Spleen (tissue), 7 donors: Measurements from ENCODE around the gene TRABD2B.

Experiments
- CTCF ChIP-seq, 11 experiments: fragments of 200-600 bp in 7 of 11; fragments of 450-650 bp in 4 of 11; sonication (generic) in 4 of 11; IDR thresholded peaks in 8 of 11; conservative IDR thresholded peaks in 3 of 11; 1 replicate in 7 of 11; 2 replicates in 4 of 11; pipeline versions ENCODE4 v1.4.0 to v1.8.0; 2016 to 2021; ENCODE audit warnings: antibody characterized with exemption in 11 of 11, inconsistent platforms in 4 of 11, mild to moderate bottlenecking in 1 of 11
- POLR2A ChIP-seq, 3 donors: fragments of 450-650 bp; IDR thresholded peaks; one replicate each; pipeline ENCODE4 v1.5.1; 2017; ENCODE audit warnings: antibody characterized with exemption in 3 of 3, mild to moderate bottlenecking in 1 of 3
- POLR2AphosphoS5 ChIP-seq, 3 donors: sonication (generic); formaldehyde crosslinking; IDR thresholded peaks; one replicate each; pipeline ENCODE4 v1.5.1; 2017; ENCODE audit warnings: antibody characterized with exemption in 3 of 3
- donor health status: DM: no; HTN: no; CAD: no; lungs with moderate emphysema.
- donor health status: DM: no; HTN: no; CAD: no.
- donor health status: DM: no; HTN: no; CAD: no.

GRCh38 chr1:47976267-47976666 is 20.9 kb downstream of the TRABD2B start:
- TF ChIP-seq POLR2AphosphoS5 (IDR thresholded peaks at IDR 0.05) (no peak), CTCF (IDR thresholded peaks at IDR 0.05 in 8 of 11, conservative IDR thresholded peaks at IDR 0.05 in 3 of 11) (no peak), POLR2A (IDR thresholded peaks at IDR 0.05) (no peak)
